Type B pancreatic cell (in vitro differentiated cells): ENCODE measurements around the gene PRPF40A. TPM values are rescaled to one million over a fixed set of nuclear protein-coding genes. Genes with fewer than 3 reads are reported as not detected.

ENCODE experiments used
- DNase-seq: peaks from one replicate; pipeline ENCODE4 v3.0.0; 2021; ENCODE audit warnings: mixed read lengths; ENCODE audit not compliant: unreplicated experiment; ENCODE audit errors: extremely low spot score
- H3K27ac Mint-ChIP-seq: 2 replicates; pipeline ENCODE4 v1.8.0; 2021; ENCODE audit warnings: mild to moderate bottlenecking, mixed read lengths
- H3K27me3 Mint-ChIP-seq: 2 replicates; pipeline ENCODE4 v1.8.0; 2021; ENCODE audit warnings: mixed read lengths
- H3K36me3 Mint-ChIP-seq: 2 replicates; pipeline ENCODE4 v1.8.0; 2021; ENCODE audit warnings: mixed read lengths
- H3K4me1 Mint-ChIP-seq: one replicate; pipeline ENCODE4 v1.8.0; 2021; ENCODE audit warnings: mixed read lengths; ENCODE audit not compliant: unreplicated experiment
- H3K4me3 Mint-ChIP-seq: 2 replicates; pipeline ENCODE4 v1.8.0; 2021; ENCODE audit warnings: mild to moderate bottlenecking, mixed read lengths
- H3K9me3 Mint-ChIP-seq: 2 replicates; pipeline ENCODE4 v1.8.0; 2021; ENCODE audit warnings: mixed read lengths
- CTCF ChIP-seq: fragments of 200-600 bp; sonication (generic); conservative IDR thresholded peaks from 2 replicates; pipeline ENCODE4 v1.5.0; 2021; ENCODE audit warnings: antibody characterized with exemption, mild to moderate bottlenecking
- total RNA-seq: library from RNA; stranded (reverse); gene quantifications from 2 replicates; pipeline ENCODE4 v1.2.1, GENCODE V29; 2021; ENCODE audit warnings: low replicate concordance

The PRPF40A gene
- total RNA-seq, 1 donor from 2014 or later, result 119 TPM

DNA sequence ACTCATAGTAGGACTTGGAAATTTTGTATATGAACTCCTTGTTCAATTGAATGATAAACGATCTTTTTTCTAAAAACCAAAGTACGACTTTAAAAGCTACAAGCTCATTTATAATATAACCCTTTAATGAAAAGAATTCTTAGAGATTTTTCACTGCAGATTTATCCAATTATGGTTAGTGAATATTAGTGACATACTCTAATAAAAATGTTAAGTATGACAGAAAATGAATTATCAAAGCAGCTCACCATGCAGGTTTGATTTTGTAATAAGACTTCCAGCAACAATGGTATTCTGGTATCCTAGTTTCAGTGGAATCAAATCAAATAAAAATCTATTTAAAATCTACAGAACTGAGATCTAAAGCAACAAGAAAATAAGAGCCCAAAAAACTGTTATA, 38.5 kb downstream of the PRPF40A start:
- no peak overlapping the region for H3K4me3 Mint-ChIP-seq
- peaks cover 24% of the 10 kb centered on the region for H3K36me3 Mint-ChIP-seq
- no peaks in the 10 kb centered on the region for H3K9me3 Mint-ChIP-seq

DNA sequence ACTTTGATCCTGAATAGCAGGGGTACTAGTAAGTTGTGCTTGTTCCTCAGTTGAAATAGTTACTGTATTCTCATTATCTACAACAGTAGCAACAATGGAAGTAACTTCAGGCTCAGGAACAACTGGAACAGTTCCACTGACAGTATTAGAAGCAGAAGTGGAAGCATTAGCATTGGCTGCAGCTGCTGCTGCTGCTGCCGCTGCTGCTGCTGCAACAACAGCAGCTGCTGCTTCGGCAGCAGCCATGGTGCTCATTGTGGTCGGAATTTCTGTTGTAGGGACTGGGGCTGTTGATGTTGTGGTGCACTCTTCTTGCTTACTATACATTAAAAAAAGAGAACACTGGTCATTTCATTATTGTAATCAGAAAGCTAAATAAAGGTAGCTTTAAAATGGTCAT, 40.8 kb downstream of the PRPF40A start:
- Mint-ChIP-seq H3K36me3 (peaks cover 20% of the 10 kb centered on the region), H3K9me3 (no peaks in the 10 kb centered on the region)

More for the DNA sequence above, 38.5 kb downstream of the PRPF40A start:
- no peak for TF ChIP-seq CTCF
- Mint-ChIP-seq H3K27ac (no peak overlapping the region), H3K27me3 (no peaks in the 10 kb centered on the region), H3K4me1 (no peaks in the 10 kb centered on the region)
- DNase-seq, result no peak

GRCh38 chr2:152674334-152674733, 42.9 kb downstream of the PRPF40A start:
- Mint-ChIP-seq H3K9me3 (no peaks in the 10 kb centered on the region), H3K27ac (no peak overlapping the region), H3K4me1 (no peaks in the 10 kb centered on the region), H3K36me3 (peaks cover 16% of the 10 kb centered on the region), H3K4me3 (no peak overlapping the region), H3K27me3 (no peaks in the 10 kb centered on the region)
- no peak for DNase-seq
- no peak for TF ChIP-seq CTCF

More for the DNA sequence above, 40.8 kb downstream of the PRPF40A start:
- no peak for DNase-seq
- H3K4me1 Mint-ChIP-seq, result no peaks in the 10 kb centered on the region
- no peak overlapping the region for H3K4me3 Mint-ChIP-seq
- no peak for TF ChIP-seq CTCF
- no peak overlapping the region for H3K27ac Mint-ChIP-seq
- no peaks in the 10 kb centered on the region for H3K27me3 Mint-ChIP-seq

GRCh38 chr2:152664725-152665124, 52.5 kb downstream of the PRPF40A start:
- Mint-ChIP-seq H3K9me3 (no peaks in the 10 kb centered on the region), H3K27ac (no peak overlapping the region), H3K36me3 (peaks cover 27% of the 10 kb centered on the region), H3K4me3 (no peak overlapping the region), H3K4me1 (no peaks in the 10 kb centered on the region), H3K27me3 (no peaks in the 10 kb centered on the region)
- DNase-seq, result no peak
- TF ChIP-seq CTCF, result no peak

DNA sequence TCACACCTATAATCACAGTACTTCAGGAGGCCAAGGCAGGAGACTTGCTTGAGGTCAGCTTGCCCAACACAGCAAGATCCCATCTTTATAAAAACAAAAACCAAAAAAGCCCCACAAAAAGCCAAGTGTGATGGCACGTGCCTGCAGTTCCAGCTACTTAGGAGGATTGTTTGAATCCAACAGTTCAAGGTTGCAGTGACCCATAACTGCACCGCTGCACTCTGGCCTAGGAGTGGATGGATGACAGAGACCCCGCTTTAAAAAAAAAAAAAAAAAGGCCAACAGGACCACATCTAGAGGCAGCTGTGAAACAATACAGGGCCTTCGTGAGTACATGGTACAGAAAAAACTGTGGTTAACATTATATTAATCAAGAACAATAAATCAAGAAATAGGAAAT, 56.2 kb downstream of the PRPF40A start:
- H3K27me3 Mint-ChIP-seq, result no peaks in the 10 kb centered on the region
- peaks cover 36% of the 10 kb centered on the region for H3K36me3 Mint-ChIP-seq
- H3K4me1 Mint-ChIP-seq, result no peaks in the 10 kb centered on the region
- no peak for TF ChIP-seq CTCF
- H3K27ac Mint-ChIP-seq, result no peak overlapping the region
- H3K9me3 Mint-ChIP-seq, result no peaks in the 10 kb centered on the region
- DNase-seq, result no peak
- H3K4me3 Mint-ChIP-seq, result no peak overlapping the region

DNA sequence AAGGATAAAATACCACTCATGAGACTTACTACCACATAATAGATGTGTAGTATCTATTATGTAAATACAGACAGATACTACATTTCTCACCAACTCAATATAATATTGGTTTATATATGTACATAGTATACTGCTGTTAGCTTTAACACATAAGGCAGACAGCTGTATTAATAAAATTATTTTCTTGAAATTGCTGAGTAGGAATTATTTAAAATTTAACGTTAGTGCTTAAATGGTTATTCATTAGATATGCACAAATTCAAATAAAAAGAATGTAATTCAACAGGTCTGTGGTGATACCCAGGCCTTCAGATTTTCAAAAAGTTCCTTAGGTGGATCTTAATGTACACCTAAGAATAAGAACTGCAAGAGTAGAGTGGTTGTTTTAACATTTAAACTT, 59.0 kb downstream of the PRPF40A start:
- Mint-ChIP-seq H3K4me1 (no peaks in the 10 kb centered on the region), H3K4me3 (no peak overlapping the region), H3K27ac (no peak overlapping the region), H3K9me3 (no peaks in the 10 kb centered on the region), H3K36me3 (peaks cover 21% of the 10 kb centered on the region), H3K27me3 (no peaks in the 10 kb centered on the region)
- DNase-seq, result no peak
- no peak for TF ChIP-seq CTCF
